Thymus (tissue), 11 donors: Measurements from ENCODE around the gene CTTN. TPM values are rescaled to one million over a fixed set of nuclear protein-coding genes. Genes with fewer than 3 reads are reported as not detected.

Source experiments
- DNase-seq, 9 donors: peaks; one replicate each; pipeline ENCODE4 v3.0.0-alpha.2; 2013; ENCODE audit warnings: low spot score in 9 of 9, low read depth in 6 of 9, missing footprints in 1 of 9
- H3K27ac ChIP-seq, 2 donors: one replicate each; pipeline ENCODE4 v1.5.1; 2013; ENCODE audit warnings: control low read depth in 1 of 2, low read depth in 1 of 2, low read length in 1 of 2, mild to moderate bottlenecking in 1 of 2, moderate library complexity in 1 of 2
- H3K27me3 ChIP-seq, 2 donors: one replicate each; pipeline ENCODE4 v1.5.1; 2013; ENCODE audit warnings: low read length in 1 of 2; ENCODE audit not compliant: control insufficient read depth in 2 of 2, insufficient read depth in 1 of 2
- H3K36me3 ChIP-seq, 2 donors: one replicate each; pipeline ENCODE4 v1.5.1; 2013; ENCODE audit warnings: low read length in 1 of 2, mild to moderate bottlenecking in 1 of 2, moderate library complexity in 1 of 2; ENCODE audit not compliant: control insufficient read depth in 2 of 2, insufficient read depth in 2 of 2
- H3K4me1 ChIP-seq, 2 donors: one replicate each; pipeline ENCODE4 v1.5.1; 2013; ENCODE audit warnings: low read length in 2 of 2; ENCODE audit not compliant: control insufficient read depth in 2 of 2, insufficient read depth in 2 of 2
- H3K4me3 ChIP-seq, 2 donors: one replicate each; pipeline ENCODE4 v1.5.1; 2013; ENCODE audit warnings: low read length in 2 of 2, control low read depth in 1 of 2, mild to moderate bottlenecking in 1 of 2
- H3K9me3 ChIP-seq, 2 donors: one replicate each; pipeline ENCODE4 v1.5.1; 2013; ENCODE audit warnings: low read length in 1 of 2, mild to moderate bottlenecking in 1 of 2; ENCODE audit not compliant: control insufficient read depth in 2 of 2, insufficient read depth in 1 of 2
- WGBS: extraction: QIAGEN DNeasy Blood & Tissue Kit; methylation state at CpG from one replicate; pipeline ENCODE4 v1.1.7; 2013; 5-methylcytosine and 5-hydroxymethylcytosine counted together
- polyA plus RNA-seq: library from polyadenylated mRNA; stranded (reverse); fragments of 200-250 nt; gene quantifications from one replicate; pipeline ENCODE4 v1.2.3, GENCODE V29; 2013
- total RNA-seq: library from RNA; stranded (reverse); fragments of 120-200 nt; gene quantifications from one replicate; pipeline ENCODE4 v1.2.4, GENCODE V29; 2013
- donor health status: healthy.

CTTN gene
- total and polyA plus RNA-seq, 2 donors = 31.4 to 65.5 TPM

DNA sequence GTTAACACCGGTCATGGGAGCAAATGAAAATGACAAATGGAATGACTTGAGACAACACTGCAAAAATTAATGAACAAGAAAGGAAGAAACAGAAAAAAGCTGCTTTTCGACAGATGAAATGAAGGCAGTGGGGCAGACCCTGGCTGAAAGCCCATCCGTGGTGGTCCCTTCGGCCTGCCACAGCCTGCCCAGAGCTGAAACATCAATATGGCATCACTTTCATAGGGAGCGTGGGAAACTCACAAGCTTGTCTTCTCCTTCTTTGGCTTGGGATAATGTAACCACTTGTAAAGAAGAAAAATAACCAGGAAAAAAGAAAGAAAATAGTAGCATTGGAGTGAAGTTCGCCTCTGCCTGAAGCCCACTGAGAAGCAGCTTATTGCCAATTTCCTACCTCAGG is 78.8 kb downstream of the CTTN start:
- Histone ChIP-seq H3K9me3 (no peaks in the 10 kb centered on the region), H3K27ac (no peak overlapping the region), H3K4me3 (no peak overlapping the region), H3K36me3 (no peaks in the 10 kb centered on the region), H3K27me3 (no peaks in the 10 kb centered on the region), H3K4me1 (no peaks in the 10 kb centered on the region)
- WGBS = 96% methylated on average over 6 of the region's 6 CpGs
- DNase-seq = no peak

GRCh38 chr11:70477609-70478008 is 79.3 kb downstream of the CTTN start:
- no peak for DNase-seq
- Histone ChIP-seq H3K4me3 (no peak overlapping the region), H3K4me1 (no peaks in the 10 kb centered on the region), H3K9me3 (no peaks in the 10 kb centered on the region), H3K36me3 (no peaks in the 10 kb centered on the region), H3K27me3 (no peaks in the 10 kb centered on the region), H3K27ac (no peak overlapping the region)
- 87% methylated on average over 10 of the region's 10 CpGs for WGBS

- Histone ChIP-seq H3K9me3 (no peaks in the 10 kb centered on the region), H3K4me3 (no peak overlapping the region), H3K27me3 (no peaks in the 10 kb centered on the region), H3K36me3 (no peaks in the 10 kb centered on the region), H3K27ac (no peak overlapping the region), H3K4me1 (no peaks in the 10 kb centered on the region)
- DNase-seq = no peak
- 96% methylated on average over 11 of the region's 11 CpGs for WGBS
Observed at GRCh38 chr11:70478166-70478890, 80.0 kb downstream of the CTTN start.

DNA sequence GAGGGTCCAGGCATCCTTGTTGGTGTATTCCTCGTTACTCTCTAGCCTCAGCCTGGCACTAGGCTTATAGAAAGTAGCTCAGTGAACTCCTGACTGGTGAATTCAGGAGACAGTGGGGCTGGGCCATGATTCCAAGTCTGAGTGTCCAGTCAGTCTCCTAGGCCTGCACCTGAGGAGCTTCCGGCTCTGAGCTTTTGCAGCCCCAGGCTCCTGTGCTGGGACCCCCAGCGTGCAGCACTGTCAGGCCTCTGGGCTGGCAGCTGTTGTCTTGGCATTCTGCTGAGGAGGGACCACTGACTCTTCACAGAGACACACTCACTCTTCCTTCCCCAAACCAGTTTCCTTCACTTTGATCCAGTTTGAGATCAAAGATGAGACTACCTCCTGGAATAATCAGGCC is 82.4 kb downstream of the CTTN start:
- DNase-seq = no peak
- Histone ChIP-seq H3K27ac (no peak overlapping the region), H3K4me1 (no peaks in the 10 kb centered on the region), H3K36me3 (no peaks in the 10 kb centered on the region), H3K4me3 (no peak overlapping the region), H3K9me3 (no peaks in the 10 kb centered on the region), H3K27me3 (no peaks in the 10 kb centered on the region)
- WGBS = 82% methylated on average over 3 of the region's 3 CpGs

GRCh38 chr11:70481625-70482528 is 83.5 kb downstream of the CTTN start:
- no peak for DNase-seq
- WGBS = 97% methylated on average over 21 of the region's 21 CpGs
- no peak overlapping the region for H3K27ac ChIP-seq
- peaks cover 0 to 5% of the 10 kb centered on the region in 2 donors for H3K9me3 ChIP-seq
- no peaks in the 10 kb centered on the region for H3K27me3 ChIP-seq
- H3K36me3 ChIP-seq = no peaks in the 10 kb centered on the region
- H3K4me1 ChIP-seq = no peaks in the 10 kb centered on the region
- no peak overlapping the region for H3K4me3 ChIP-seq

DNA sequence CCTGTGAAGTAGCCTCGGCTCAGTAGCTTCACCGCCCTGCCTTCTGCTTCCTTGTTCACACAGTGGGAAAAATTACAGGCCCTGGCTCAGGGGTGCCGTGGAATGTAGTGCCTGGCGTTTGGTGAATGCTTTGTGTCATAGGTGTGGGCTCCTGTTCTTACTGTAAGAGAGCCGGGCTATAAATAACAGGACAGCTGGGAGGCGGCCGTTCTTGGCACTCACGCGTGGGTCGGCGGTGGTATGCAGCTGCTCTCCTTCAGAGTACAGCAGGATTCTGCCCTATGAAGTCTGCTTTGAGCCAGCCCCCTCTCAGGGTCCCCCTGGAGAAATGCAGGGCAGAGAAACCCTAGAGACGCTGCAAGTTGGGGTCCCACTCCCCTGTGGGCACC is 84.2 kb downstream of the CTTN start:
- DNase-seq = no peak
- peaks cover 0 to 8% of the 10 kb centered on the region in 2 donors for H3K9me3 ChIP-seq

DNA sequence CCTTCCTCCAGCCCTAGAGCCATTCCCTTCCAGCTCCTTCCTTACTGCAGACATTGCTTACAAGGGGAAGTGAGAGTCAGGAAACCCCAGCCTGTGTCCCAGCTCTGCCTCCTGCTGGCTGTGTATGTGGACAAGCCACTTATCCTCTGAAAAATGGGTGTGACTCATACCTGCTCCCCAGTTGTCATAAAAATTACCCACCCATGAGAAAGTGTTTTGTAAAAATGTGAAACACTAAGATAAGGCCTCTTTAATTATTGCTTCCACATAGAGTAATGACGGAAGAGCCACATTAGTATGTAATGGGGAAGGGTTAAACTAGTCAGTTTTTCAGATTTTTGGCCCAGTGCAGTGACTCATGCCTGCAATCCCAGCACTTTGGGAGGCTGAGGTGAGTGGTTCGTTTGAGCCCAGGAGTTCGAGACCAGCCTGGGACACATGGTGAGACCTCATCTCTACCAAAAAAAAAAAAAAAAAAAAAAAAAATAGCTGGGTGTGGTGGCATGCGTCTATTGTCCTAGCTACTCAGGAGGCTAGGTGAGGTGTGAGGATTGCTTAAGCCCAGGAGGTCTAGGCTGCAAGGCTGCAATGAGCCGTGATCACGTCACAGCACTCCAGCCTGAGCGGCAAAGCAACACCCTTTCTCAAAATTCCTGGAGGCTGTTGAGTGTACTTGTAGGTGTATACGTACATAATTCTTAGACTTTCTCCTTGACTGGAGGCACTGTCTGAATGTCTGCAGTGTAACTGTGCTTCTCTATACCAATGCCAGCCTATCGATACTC is 84.9 kb downstream of the CTTN start:
- 86% methylated on average over 9 of the region's 9 CpGs for WGBS

More for the DNA sequence above, 84.2 kb downstream of the CTTN start:
- H3K27ac ChIP-seq = no peak overlapping the region
- H3K27me3 ChIP-seq = no peaks in the 10 kb centered on the region
- no peak overlapping the region for H3K4me3 ChIP-seq
- no peaks in the 10 kb centered on the region for H3K4me1 ChIP-seq
- WGBS = 84% methylated on average over 12 of the region's 12 CpGs
- H3K36me3 ChIP-seq = no peaks in the 10 kb centered on the region

GRCh38 chr11:70483917-70484316 is 85.6 kb downstream of the CTTN start:
- 96% methylated on average over 2 of the region's 2 CpGs for WGBS
- Histone ChIP-seq H3K27ac (no peak overlapping the region), H3K9me3 (peaks cover 0 to 13% of the 10 kb centered on the region in 2 donors), H3K36me3 (no peaks in the 10 kb centered on the region), H3K4me3 (no peak overlapping the region), H3K4me1 (no peaks in the 10 kb centered on the region), H3K27me3 (no peaks in the 10 kb centered on the region)
- no peak for DNase-seq

More for the DNA sequence above, 84.9 kb downstream of the CTTN start:
- Histone ChIP-seq H3K27ac (no peak overlapping the region), H3K4me1 (no peaks in the 10 kb centered on the region), H3K27me3 (no peaks in the 10 kb centered on the region), H3K9me3 (peaks cover 0 to 9% of the 10 kb centered on the region in 2 donors), H3K36me3 (no peaks in the 10 kb centered on the region), H3K4me3 (no peak overlapping the region)
- DNase-seq = no peak
